Neural progenitor cell (in vitro differentiated cells): ENCODE data around the gene SYNGR3. TPM values are rescaled to one million over a fixed set of nuclear protein-coding genes. Genes with fewer than 3 reads are reported as not detected.
A peak's percentile ranks its signal among the peaks of the same experiment; 100 is the strongest.

Source experiments
- DNase-seq: peaks from one replicate; pipeline ENCODE4 v3.0.0-alpha.2; 2016; ENCODE audit warnings: low spot score
- H2AFZ ChIP-seq: fragments of 200-600 bp; sonication (generic); replicated peaks from 2 replicates; pipeline ENCODE4 v1.6.1; 2016; ENCODE audit warnings: antibody characterized with exemption
- H3F3A ChIP-seq: fragments of 200-600 bp; sonication (generic); 2 replicates; pipeline ENCODE4 v1.6.1; 2016; ENCODE audit warnings: antibody characterized with exemption, low read depth
- H3K27ac ChIP-seq: fragments of 200-600 bp; sonication (generic); 2 replicates; pipeline ENCODE4 v1.5.1; 2016; ENCODE audit warnings: mild to moderate bottlenecking
- H3K27me3 ChIP-seq: fragments of 200-600 bp; sonication (generic); 2 replicates; pipeline ENCODE4 v1.6.1; 2016; ENCODE audit warnings: mild to moderate bottlenecking, moderate library complexity
- H3K36me3 ChIP-seq: fragments of 200-600 bp; sonication (generic); 2 replicates; pipeline ENCODE4 v1.5.1; 2016
- H3K4me1 ChIP-seq: fragments of 200-600 bp; sonication (generic); 2 replicates; pipeline ENCODE4 v1.6.1; 2016; ENCODE audit warnings: mixed run types
- H3K4me2 ChIP-seq: fragments of 200-600 bp; sonication (generic); 2 replicates; pipeline ENCODE4 v1.6.1; 2016
- H3K4me3 ChIP-seq: fragments of 200-600 bp; sonication (generic); 2 replicates; pipeline ENCODE4 v1.5.1; 2016
- H3K79me2 ChIP-seq: fragments of 200-600 bp; sonication (generic); 2 replicates; pipeline ENCODE4 v1.6.1; 2016; ENCODE audit warnings: low read depth
- H3K9ac ChIP-seq: fragments of 200-600 bp; sonication (generic); 2 replicates; pipeline ENCODE4 v1.6.1; 2016
- H3K9me3 ChIP-seq: fragments of 200-600 bp; sonication (generic); 2 replicates; pipeline ENCODE4 v1.5.1; 2016; ENCODE audit warnings: low read depth
- H4K20me1 ChIP-seq: fragments of 200-600 bp; sonication (generic); 2 replicates; pipeline ENCODE4 v1.6.1; 2016; ENCODE audit warnings: low read depth
- H3K27ac Mint-ChIP-seq: 3 replicates; pipeline ENCODE4 v1.8.0; 2021; ENCODE audit warnings: mixed read lengths
- H3K27me3 Mint-ChIP-seq: 2 replicates; pipeline ENCODE4 v1.8.0; 2022; ENCODE audit warnings: low read depth, mild to moderate bottlenecking, inconsistent platforms, moderate library complexity, mixed read lengths; ENCODE audit not compliant: insufficient read depth
- H3K36me3 Mint-ChIP-seq: 3 replicates; pipeline ENCODE4 v1.8.0; 2021; ENCODE audit warnings: mixed read lengths
- H3K4me1 Mint-ChIP-seq: 3 replicates; pipeline ENCODE4 v1.8.0; 2021; ENCODE audit warnings: mixed read lengths
- H3K4me3 Mint-ChIP-seq: 3 replicates; pipeline ENCODE4 v1.8.0; 2021; ENCODE audit warnings: mild to moderate bottlenecking, moderate library complexity, mixed read lengths
- H3K9me3 Mint-ChIP-seq: 3 replicates; pipeline ENCODE4 v1.8.0; 2020; ENCODE audit warnings: mixed read lengths
- EZH2 ChIP-seq: fragments of 200-600 bp; sonication (generic); IDR thresholded peaks from 2 replicates; pipeline ENCODE4 v1.6.1; 2017; ENCODE audit warnings: antibody characterized with exemption, mild to moderate bottlenecking, moderate library complexity
- EZH2phosphoT487 ChIP-seq: fragments of 200-600 bp; sonication (generic); IDR thresholded peaks from 2 replicates; pipeline ENCODE4 v1.6.1; 2017; ENCODE audit warnings: antibody characterized with exemption
- total RNA-seq: library from RNA; depleted of rRNA; stranded (reverse); fragments of >200 nt; gene quantifications from 2 replicates; pipeline ENCODE4 v1.2.3, GENCODE V29; 2015; ENCODE audit warnings: low replicate concordance
- TF ChIP-seq, protein P1 (sequence below): fragments of 200-600 bp; sonication (generic); IDR thresholded peaks from 2 replicates; pipeline ENCODE4 v1.5.1; 2017; ENCODE audit warnings: antibody characterized with exemption, mild to moderate bottlenecking

SYNGR3 gene
- total RNA-seq, 1 donor from 2014 or later: 4.4 TPM

DNA sequence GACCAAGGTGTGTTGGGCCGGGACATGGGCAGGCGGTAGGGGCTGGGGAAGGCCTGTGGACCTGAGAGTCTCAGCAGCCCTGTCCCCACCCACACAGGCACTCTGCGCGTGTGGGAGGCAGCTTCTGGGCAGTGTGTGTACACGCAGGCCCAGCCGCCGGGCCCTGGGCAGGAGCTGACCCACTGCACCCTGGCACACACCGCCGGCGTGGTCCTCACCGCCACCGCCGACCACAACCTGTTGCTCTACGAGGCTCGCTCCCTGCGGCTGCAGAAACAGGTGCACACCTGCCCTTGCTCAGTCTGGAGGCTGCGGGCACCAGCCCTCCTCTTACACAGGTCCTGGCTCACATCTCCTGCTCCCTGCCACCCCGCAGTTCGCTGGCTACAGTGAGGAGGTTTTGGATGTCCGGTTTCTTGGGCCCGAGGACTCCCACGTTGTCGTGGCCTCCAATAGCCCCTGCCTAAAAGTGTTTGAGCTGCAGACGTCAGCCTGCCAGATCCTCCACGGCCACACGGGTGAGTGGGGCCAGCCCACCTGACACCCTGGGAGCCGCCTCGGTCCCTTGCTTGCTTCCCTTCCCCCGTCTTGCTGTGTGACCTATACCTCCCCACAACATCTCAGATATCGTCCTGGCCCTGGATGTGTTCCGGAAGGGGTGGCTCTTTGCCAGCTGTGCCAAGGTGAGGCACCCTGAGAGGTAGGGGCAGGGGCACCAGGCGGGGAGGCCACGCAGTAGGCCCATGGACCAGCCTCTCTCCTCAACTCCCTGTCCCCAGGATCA is 14.1 kb upstream of the SYNGR3 start:
- peaks cover 25% of the 10 kb centered on the region for H3K79me2 ChIP-seq
- no peak overlapping the region for H3K4me3 ChIP-seq
- Mint-ChIP-seq H3K4me1 (peaks cover 18% of the 10 kb centered on the region), H3K27ac (no peak overlapping the region), H3K27me3 (peaks cover 9% of the 10 kb centered on the region), H3K9me3 (no peaks in the 10 kb centered on the region), H3K4me3 (peak overlapping the region; percentile 48), H3K36me3 (peaks cover 3% of the 10 kb centered on the region)
- H3K36me3 ChIP-seq: no peaks in the 10 kb centered on the region
- H3K27me3 ChIP-seq: peaks cover 29% of the 10 kb centered on the region
- no peaks in the 10 kb centered on the region for H3K9me3 ChIP-seq
- DNase-seq: no peak
- H4K20me1 ChIP-seq: peaks cover 47% of the 10 kb centered on the region
- TF ChIP-seq, protein P1, sequence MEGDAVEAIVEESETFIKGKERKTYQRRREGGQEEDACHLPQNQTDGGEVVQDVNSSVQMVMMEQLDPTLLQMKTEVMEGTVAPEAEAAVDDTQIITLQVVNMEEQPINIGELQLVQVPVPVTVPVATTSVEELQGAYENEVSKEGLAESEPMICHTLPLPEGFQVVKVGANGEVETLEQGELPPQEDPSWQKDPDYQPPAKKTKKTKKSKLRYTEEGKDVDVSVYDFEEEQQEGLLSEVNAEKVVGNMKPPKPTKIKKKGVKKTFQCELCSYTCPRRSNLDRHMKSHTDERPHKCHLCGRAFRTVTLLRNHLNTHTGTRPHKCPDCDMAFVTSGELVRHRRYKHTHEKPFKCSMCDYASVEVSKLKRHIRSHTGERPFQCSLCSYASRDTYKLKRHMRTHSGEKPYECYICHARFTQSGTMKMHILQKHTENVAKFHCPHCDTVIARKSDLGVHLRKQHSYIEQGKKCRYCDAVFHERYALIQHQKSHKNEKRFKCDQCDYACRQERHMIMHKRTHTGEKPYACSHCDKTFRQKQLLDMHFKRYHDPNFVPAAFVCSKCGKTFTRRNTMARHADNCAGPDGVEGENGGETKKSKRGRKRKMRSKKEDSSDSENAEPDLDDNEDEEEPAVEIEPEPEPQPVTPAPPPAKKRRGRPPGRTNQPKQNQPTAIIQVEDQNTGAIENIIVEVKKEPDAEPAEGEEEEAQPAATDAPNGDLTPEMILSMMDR: no peak
- no peak for TF ChIP-seq EZH2phosphoT487
- no peak for TF ChIP-seq EZH2
- H3K9ac ChIP-seq: no peak overlapping the region
- H3F3A ChIP-seq: peaks cover 6% of the 10 kb centered on the region
- no peak overlapping the region for H3K27ac ChIP-seq
- peaks cover 20% of the 10 kb centered on the region for H3K4me1 ChIP-seq
- H2AFZ ChIP-seq: no peak overlapping the region
- no peak overlapping the region for H3K4me2 ChIP-seq

GRCh38 chr16:1976216-1976520 is 13.6 kb upstream of the SYNGR3 start:
- Histone ChIP-seq H3K27ac (no peak overlapping the region), H4K20me1 (peaks cover 51% of the 10 kb centered on the region), H3K27me3 (peaks cover 34% of the 10 kb centered on the region), H3K4me2 (no peak overlapping the region), H3K4me3 (no peak overlapping the region), H3K36me3 (no peaks in the 10 kb centered on the region), H2AFZ (no peak overlapping the region), H3K9me3 (no peaks in the 10 kb centered on the region), H3K79me2 (peaks cover 22% of the 10 kb centered on the region), H3K9ac (no peak overlapping the region), H3K4me1 (peaks cover 25% of the 10 kb centered on the region), H3F3A (peaks cover 6% of the 10 kb centered on the region)
- peaks cover 9% of the 10 kb centered on the region for H3K27me3 Mint-ChIP-seq
- peaks cover 14% of the 10 kb centered on the region for H3K4me1 Mint-ChIP-seq
- TF ChIP-seq, protein P1: no peak
- TF ChIP-seq EZH2phosphoT487: no peak
- TF ChIP-seq EZH2: no peak
- H3K27ac Mint-ChIP-seq: no peak overlapping the region
- DNase-seq: no peak
- H3K36me3 Mint-ChIP-seq: peaks cover 3% of the 10 kb centered on the region
- H3K9me3 Mint-ChIP-seq: no peaks in the 10 kb centered on the region
- H3K4me3 Mint-ChIP-seq: no peak overlapping the region

DNA sequence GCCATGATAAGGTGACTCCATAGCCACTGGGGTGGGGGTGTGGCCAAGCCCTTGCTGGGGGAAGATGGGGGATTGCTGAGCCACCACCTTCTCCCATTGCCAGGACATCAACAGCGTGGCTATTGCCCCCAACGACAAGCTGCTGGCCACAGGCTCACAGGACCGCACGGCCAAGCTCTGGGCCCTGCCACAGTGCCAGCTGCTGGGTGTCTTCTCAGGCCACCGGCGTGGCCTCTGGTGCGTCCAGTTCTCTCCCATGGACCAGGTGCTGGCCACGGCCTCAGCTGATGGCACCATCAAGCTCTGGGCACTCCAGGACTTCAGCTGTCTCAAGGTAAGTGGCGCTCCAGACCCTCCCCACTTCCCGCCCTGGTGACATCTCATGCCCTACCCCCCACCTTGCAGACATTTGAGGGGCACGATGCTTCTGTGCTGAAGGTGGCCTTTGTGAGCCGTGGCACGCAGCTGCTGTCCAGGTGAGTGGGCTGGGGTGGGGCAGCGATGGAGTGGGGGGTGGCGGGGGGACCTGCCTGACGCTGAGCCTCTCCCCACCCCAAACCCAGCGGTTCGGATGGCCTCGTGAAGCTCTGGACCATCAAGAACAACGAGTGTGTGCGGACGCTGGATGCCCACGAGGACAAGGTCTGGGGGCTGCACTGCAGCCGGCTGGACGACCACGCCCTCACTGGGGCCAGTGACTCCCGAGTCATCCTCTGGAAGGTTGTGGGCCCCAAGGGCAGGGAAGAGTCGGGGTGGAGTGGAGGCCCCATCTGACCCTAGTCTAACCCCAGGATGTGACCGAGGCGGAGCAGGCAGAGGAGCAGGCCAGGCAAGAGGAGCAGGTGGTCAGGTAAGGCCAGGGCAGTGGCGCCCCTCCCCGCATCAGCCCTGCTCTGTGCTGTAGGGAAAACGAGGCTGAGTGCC is 12.6 kb upstream of the SYNGR3 start:
- peaks cover 16% of the 10 kb centered on the region for H3K27me3 Mint-ChIP-seq
- no peak overlapping the region for H3K4me3 ChIP-seq
- H3K36me3 Mint-ChIP-seq: peaks cover 3% of the 10 kb centered on the region
- H3K4me2 ChIP-seq: no peak overlapping the region
- H3F3A ChIP-seq: peaks cover 10% of the 10 kb centered on the region
- H3K9me3 ChIP-seq: no peaks in the 10 kb centered on the region
- H3K27me3 ChIP-seq: peaks cover 45% of the 10 kb centered on the region
- no peak for TF ChIP-seq EZH2
- TF ChIP-seq, protein P1: no peak
- TF ChIP-seq EZH2phosphoT487: no peak
- peaks cover 56% of the 10 kb centered on the region for H4K20me1 ChIP-seq
- no peak for DNase-seq
- H3K9me3 Mint-ChIP-seq: no peaks in the 10 kb centered on the region
- H2AFZ ChIP-seq: no peak overlapping the region
- no peak overlapping the region for H3K27ac Mint-ChIP-seq
- no peak overlapping the region for H3K4me3 Mint-ChIP-seq
- H3K4me1 Mint-ChIP-seq: peaks cover 12% of the 10 kb centered on the region
- H3K9ac ChIP-seq: no peak overlapping the region
- H3K27ac ChIP-seq: no peak overlapping the region
- H3K4me1 ChIP-seq: peaks cover 34% of the 10 kb centered on the region
- peaks cover 16% of the 10 kb centered on the region for H3K79me2 ChIP-seq
- H3K36me3 ChIP-seq: no peaks in the 10 kb centered on the region
